Measurements from ENCODE around the gene ZDHHC4.
A peak's percentile ranks its signal among the peaks of the same experiment; 100 is the strongest.
"Not testable (repeated sequence)": the region's sequence is repeated elsewhere in the genome, so short reads cannot be mapped to it uniquely, and the experiment has no call there.

The ZDHHC4 gene

GRCh38 chr7:6578114-6579084 is 1.1 kb downstream of the ZDHHC4 start:
- H3K27ac ChIP-seq, result peak overlapping the region; percentile 74
- TF ChIP-seq CTCF (conservative IDR thresholded peaks at IDR 0.05), result no peak

- no peak for TF ChIP-seq CTCF (conservative IDR thresholded peaks at IDR 0.05)
- no peak overlapping the region for H3K27ac ChIP-seq
Observed at GRCh38 chr7:6579446-6579845, 2.2 kb downstream of the ZDHHC4 start.

- not testable (repeated sequence) for H3K27ac ChIP-seq
Observed at GRCh38 chr7:6585746-6586432, 8.6 kb downstream of the ZDHHC4 start.

- peak overlapping the region; percentile 86 for H3K27ac ChIP-seq
- TF ChIP-seq CTCF (conservative IDR thresholded peaks at IDR 0.05), result no peak
Observed at GRCh38 chr7:6588566-6588965, 11.3 kb downstream of the ZDHHC4 start.

- TF ChIP-seq CTCF (conservative IDR thresholded peaks at IDR 0.05), result no peak
- peak overlapping the region; percentile 86 for H3K27ac ChIP-seq
Observed at GRCh38 chr7:6589151-6589828, 12.0 kb downstream of the ZDHHC4 start.

GRCh38 chr7:6589829-6590644 is 12.8 kb downstream of the ZDHHC4 start, which contains the start of gene INTS15:
Gene INTS15 (plus strand): TSS chr7:6590021. CDS start chr7:6590284, 263 bp downstream.
- peak; percentile 95 for TF ChIP-seq CTCF (conservative IDR thresholded peaks at IDR 0.05)
- H3K27ac ChIP-seq, result peak within 1 kb of the TSS; percentile 86

GRCh38 chr7:6590645-6591110 is 13.4 kb downstream of the ZDHHC4 start:
- peak overlapping the region; percentile 86 for H3K27ac ChIP-seq
- TF ChIP-seq CTCF (conservative IDR thresholded peaks at IDR 0.05), result no peak

Measured in VCaP (cell line).